Stomach (tissue), 4 donors: ENCODE measurements around the gene SLC27A4.
"Not testable (repeated sequence)": the region's sequence is repeated elsewhere in the genome, so short reads cannot be mapped to it uniquely, and the experiment has no call there.

ENCODE experiments used
- CTCF ChIP-seq, 7 experiments: fragments of 450-650 bp in 4 of 7; fragments of 200-600 bp in 3 of 7; sonication (generic) in 3 of 7; IDR thresholded peaks; one replicate each; pipeline ENCODE4 v1.5.1; 2016 to 2019; ENCODE audit warnings: antibody characterized with exemption in 7 of 7, control low read depth in 2 of 7, mild to moderate bottlenecking in 1 of 7
- EP300 ChIP-seq: sonication (generic); formaldehyde crosslinking; IDR thresholded peaks from one replicate; pipeline ENCODE4 v1.6.1; 2017; ENCODE audit warnings: antibody characterized with exemption
- POLR2A ChIP-seq, 4 donors: fragments of 450-650 bp; IDR thresholded peaks; one replicate each; pipeline ENCODE4 v1.6.1; 2016; ENCODE audit warnings: antibody characterized with exemption in 4 of 4, control low read depth in 2 of 4, mild to moderate bottlenecking in 1 of 4, moderate library complexity in 1 of 4
- POLR2AphosphoS5 ChIP-seq, 3 donors: sonication (generic); formaldehyde crosslinking; IDR thresholded peaks; one replicate each; pipeline ENCODE4 v1.6.1; 2016; ENCODE audit warnings: antibody characterized with exemption in 3 of 3

- not testable (repeated sequence) for TF ChIP-seq CTCF (IDR thresholded peaks at IDR 0.05); POLR2A (IDR thresholded peaks at IDR 0.05); POLR2AphosphoS5 (IDR thresholded peaks at IDR 0.05); EP300
These were observed 1.3 kb upstream of the SLC27A4 start for GRCh38 chr9:128338852-128339614.
